Upper lobe of left lung (tissue), 4 donors: Measurements from ENCODE around the gene DTX3.

Source experiments
- CTCF ChIP-seq, 6 experiments: fragments of 450-650 bp in 4 of 6; fragments of 200-600 bp in 2 of 6; sonication (generic) in 2 of 6; IDR thresholded peaks; one replicate each; pipeline ENCODE4 v1.5.1; 2016 to 2019; ENCODE audit warnings: antibody characterized with exemption in 6 of 6
- EP300 ChIP-seq, 4 donors: sonication (generic); formaldehyde crosslinking; IDR thresholded peaks; one replicate each; pipeline ENCODE4 v1.5.1; 2017; ENCODE audit warnings: antibody characterized with exemption in 4 of 4, control low read depth in 2 of 4

- TF ChIP-seq CTCF (IDR thresholded peaks at IDR 0.05): no peak
- TF ChIP-seq EP300 (IDR thresholded peaks at IDR 0.05): no peak
Measured at GRCh38 chr12:57617942-57618341, 13.3 kb downstream of the DTX3 start.
